DOHH2 (cell line): ENCODE results near the gene PSMA8.

Experiments used
- CTCF ChIP-seq: fragments of 200-600 bp; sonication (generic); IDR thresholded peaks from one replicate; pipeline ENCODE4 v1.5.1; 2014; ENCODE audit warnings: antibody characterized with exemption, mild to moderate bottlenecking, low read depth, low read length; ENCODE audit not compliant: poor library complexity, severe bottlenecking
- EZH2phosphoT487 ChIP-seq: fragments of 200-600 bp; sonication (generic); IDR thresholded peaks from 2 replicates; pipeline ENCODE4 v1.6.1; 2017; ENCODE audit warnings: borderline replicate concordance, mild to moderate bottlenecking, antibody characterized with exemption, low read length, moderate library complexity, mixed read lengths

- no peak for TF ChIP-seq CTCF
- TF ChIP-seq EZH2phosphoT487 = no peak
Measured at GRCh38 chr18:26207937-26208336, 74.3 kb downstream of the PSMA8 start.
